HepG2 (cell line): ENCODE measurements around the gene LHFPL2. TPM values are rescaled to one million over a fixed set of nuclear protein-coding genes. Genes with fewer than 3 reads are reported as not detected.

Source experiments
- AKAP8 ChIP-seq: sonication (generic); formaldehyde crosslinking; IDR thresholded peaks from 2 replicates; pipeline ENCODE4 v1.5.1; 2020; ENCODE audit warnings: mild to moderate bottlenecking, missing genetic modification reagents
- CENPT ChIP-seq: sonication (generic); formaldehyde crosslinking; IDR thresholded peaks from 2 replicates; pipeline ENCODE4 v1.8.0; 2022; ENCODE audit warnings: low read depth, mild to moderate bottlenecking, moderate library complexity, missing genetic modification reagents
- FOXC1 ChIP-seq: sonication (generic); formaldehyde crosslinking; IDR thresholded peaks from 2 replicates; pipeline ENCODE4 v1.8.0; 2022; ENCODE audit warnings: mild to moderate bottlenecking, missing genetic modification reagents, borderline replicate concordance
- HBP1 ChIP-seq: IDR thresholded peaks from 2 replicates; pipeline ENCODE4 v1.6.1; 2016; ENCODE audit warnings: low read depth, control low read depth
- NCOR1 ChIP-seq: fragments of 200-600 bp; sonication (generic); IDR thresholded peaks from 2 replicates; pipeline ENCODE4 v1.7.0; 2017; ENCODE audit warnings: antibody characterized with exemption, low read length, borderline replicate concordance
- NR3C1 ChIP-seq: sonication (generic); formaldehyde crosslinking; IDR thresholded peaks from 2 replicates; pipeline ENCODE4 v1.4.0; 2020; ENCODE audit warnings: missing genetic modification reagents
- PAXIP1 ChIP-seq: sonication (generic); formaldehyde crosslinking; conservative IDR thresholded peaks from 2 replicates; pipeline ENCODE4 v1.4.0; 2020; ENCODE audit warnings: mild to moderate bottlenecking, missing genetic modification reagents, moderate library complexity
- PHB2 ChIP-seq: fragments of 450-650 bp; IDR thresholded peaks from 2 replicates; pipeline ENCODE4 v1.6.1; 2018; ENCODE audit not compliant: partially characterized antibody
- PTBP1 ChIP-seq: fragments of 200-400 bp; formaldehyde crosslinking; IDR thresholded peaks from 2 replicates; pipeline ENCODE4 v1.6.1; 2018; ENCODE audit warnings: low read length, low read depth; ENCODE audit not compliant: poor library complexity, severe bottlenecking
- STAT6 ChIP-seq: sonication (generic); formaldehyde crosslinking; IDR thresholded peaks from 2 replicates; pipeline ENCODE4 v1.4.0; 2020; ENCODE audit warnings: missing genetic modification reagents, mild to moderate bottlenecking, borderline replicate concordance
- TEAD3 ChIP-seq: optimal IDR thresholded peaks from 2 replicates; pipeline ENCODE3; 2016; ENCODE audit warnings: borderline replicate concordance
- ZBTB49 ChIP-seq: sonication (generic); formaldehyde crosslinking; IDR thresholded peaks from 2 replicates; pipeline ENCODE4 v1.4.0; 2020; ENCODE audit warnings: missing genetic modification reagents, borderline replicate concordance
- ZMYM4 ChIP-seq: sonication (generic); formaldehyde crosslinking; IDR thresholded peaks from 2 replicates; pipeline ENCODE4 v1.8.1; 2023; ENCODE audit warnings: mild to moderate bottlenecking, missing genetic modification reagents
- ZNF10 ChIP-seq: sonication (generic); formaldehyde crosslinking; IDR thresholded peaks from 2 replicates; pipeline ENCODE4 v1.4.0; 2020; ENCODE audit warnings: mild to moderate bottlenecking, low read depth, missing genetic modification reagents, borderline replicate concordance
- ZNF337 ChIP-seq: sonication (generic); formaldehyde crosslinking; IDR thresholded peaks from 2 replicates; pipeline ENCODE4 v1.5.1; 2020; ENCODE audit warnings: missing genetic modification reagents, low read depth, mild to moderate bottlenecking, borderline replicate concordance
- ZNF512 ChIP-seq: sonication (generic); formaldehyde crosslinking; IDR thresholded peaks from 2 replicates; pipeline ENCODE4 v1.4.0; 2020; ENCODE audit warnings: mild to moderate bottlenecking, missing genetic modification reagents
- polyA plus RNA-seq, 8 experiments: library from polyadenylated mRNA; depleted of rRNA in 3 of 8; stranded (reverse) in 7 of 8; unstranded in 1 of 8; fragments of >200 nt; fragmentation: Illumina TruSeq in 4 of 8; extraction: Trizol in 4 of 8; gene quantifications; 2 replicates each; pipeline versions ENCODE4 v1.2.1 to v1.2.3, GENCODE V29; 2011 to 2016; ENCODE audit warnings: low read depth in 4 of 8, missing spikeins in 1 of 8, mixed read lengths in 1 of 8; ENCODE audit not compliant: insufficient read depth in 1 of 8
- total RNA-seq, 5 experiments: library from RNA; depleted of rRNA; stranded (reverse); fragments of >200 nt; fragmentation: Illumina TruSeq; extraction: Trizol; gene quantifications; 2 replicates each; pipeline ENCODE4 v1.2.3, GENCODE V29; 2016; ENCODE audit warnings: low read depth in 1 of 5

LHFPL2 gene
- total and polyA plus RNA-seq, 2 of the 13 experiments (the other 11 are each of a cell fraction or from before 2014, with no cell fraction given), result 6.0 to 20.0 TPM

- TF ChIP-seq PAXIP1 (CRISPR knock-in tag), result peak; percentile 54
- TF ChIP-seq ZNF337 (CRISPR knock-in tag), result no peak
- no peak for TF ChIP-seq FOXC1
- 0 out of 2 replicates have a peak, but pooled peaks have one; percentile 26 for TF ChIP-seq HBP1 (CRISPR knock-in tag)
- no peak for TF ChIP-seq TEAD3 (CRISPR knock-in tag)
- peak; percentile 26; the same call in 1 of the 2 replicates for TF ChIP-seq ZMYM4 (CRISPR knock-in tag)
- no peak for TF ChIP-seq NR3C1 (CRISPR knock-in tag)
- TF ChIP-seq ZNF10 (CRISPR knock-in tag), result no peak
- TF ChIP-seq PHB2, result no peak
- TF ChIP-seq ZBTB49, result no peak
- peak; percentile 20; the same call in 1 of the 2 replicates for TF ChIP-seq NCOR1
- TF ChIP-seq ZNF512, result no peak
- TF ChIP-seq AKAP8 (CRISPR knock-in tag), result no peak
- TF ChIP-seq STAT6 (CRISPR knock-in tag), result peak; percentile 51; the same call in 1 of the 2 replicates
- no peak for TF ChIP-seq CENPT (CRISPR knock-in tag)
- TF ChIP-seq PTBP1, result no peak
Observed at GRCh38 chr5:78601559-78602314, 46.8 kb downstream of the LHFPL2 start (continued).
